Measurements from ENCODE around the gene RAET1E.
"Not testable (repeated sequence)": the region's sequence is repeated elsewhere in the genome, so short reads cannot be mapped to it uniquely, and the experiment has no call there.

Gene RAET1E

DNA sequence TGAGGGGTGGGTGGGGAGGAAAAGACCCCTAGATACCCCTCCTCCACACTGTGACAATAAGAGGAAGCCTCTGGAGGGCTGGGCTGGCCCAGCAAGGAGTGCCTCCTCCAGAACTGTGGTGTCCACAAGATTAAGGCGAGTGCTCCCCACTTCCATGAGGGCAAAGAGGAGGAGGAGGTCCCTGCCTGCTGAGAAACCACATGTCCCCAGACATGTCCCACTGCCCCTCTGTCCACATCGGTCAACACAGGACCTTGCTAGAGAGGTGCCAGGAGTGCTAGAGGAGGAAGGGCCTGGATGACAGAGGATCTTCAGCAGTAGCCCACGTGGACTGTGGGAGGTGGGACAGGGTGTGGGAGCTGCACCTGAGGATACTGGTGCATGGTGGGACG lies 21.9 kb upstream of the RAET1E start:
- H3K27me3 ChIP-seq (replicated peaks; ENCODE audit: control insufficient read depth, insufficient read depth, low read length): peaks cover 1% of the 10 kb centered on the region
- no peak for DNase-seq (ENCODE audit: extremely low read depth, insufficient read length)
- no peaks in the 10 kb centered on the region for H3K36me3 ChIP-seq (ENCODE audit: control insufficient read depth, insufficient read depth, low read length)
- TF ChIP-seq, protein P1, sequence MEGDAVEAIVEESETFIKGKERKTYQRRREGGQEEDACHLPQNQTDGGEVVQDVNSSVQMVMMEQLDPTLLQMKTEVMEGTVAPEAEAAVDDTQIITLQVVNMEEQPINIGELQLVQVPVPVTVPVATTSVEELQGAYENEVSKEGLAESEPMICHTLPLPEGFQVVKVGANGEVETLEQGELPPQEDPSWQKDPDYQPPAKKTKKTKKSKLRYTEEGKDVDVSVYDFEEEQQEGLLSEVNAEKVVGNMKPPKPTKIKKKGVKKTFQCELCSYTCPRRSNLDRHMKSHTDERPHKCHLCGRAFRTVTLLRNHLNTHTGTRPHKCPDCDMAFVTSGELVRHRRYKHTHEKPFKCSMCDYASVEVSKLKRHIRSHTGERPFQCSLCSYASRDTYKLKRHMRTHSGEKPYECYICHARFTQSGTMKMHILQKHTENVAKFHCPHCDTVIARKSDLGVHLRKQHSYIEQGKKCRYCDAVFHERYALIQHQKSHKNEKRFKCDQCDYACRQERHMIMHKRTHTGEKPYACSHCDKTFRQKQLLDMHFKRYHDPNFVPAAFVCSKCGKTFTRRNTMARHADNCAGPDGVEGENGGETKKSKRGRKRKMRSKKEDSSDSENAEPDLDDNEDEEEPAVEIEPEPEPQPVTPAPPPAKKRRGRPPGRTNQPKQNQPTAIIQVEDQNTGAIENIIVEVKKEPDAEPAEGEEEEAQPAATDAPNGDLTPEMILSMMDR (IDR thresholded peaks at IDR 0.05; ENCODE audit: insufficient read depth, low read length, poor library complexity, severe bottlenecking): no peak
- H3K4me3 ChIP-seq (replicated peaks; ENCODE audit: low read depth, low read length): no peak overlapping the region

DNA sequence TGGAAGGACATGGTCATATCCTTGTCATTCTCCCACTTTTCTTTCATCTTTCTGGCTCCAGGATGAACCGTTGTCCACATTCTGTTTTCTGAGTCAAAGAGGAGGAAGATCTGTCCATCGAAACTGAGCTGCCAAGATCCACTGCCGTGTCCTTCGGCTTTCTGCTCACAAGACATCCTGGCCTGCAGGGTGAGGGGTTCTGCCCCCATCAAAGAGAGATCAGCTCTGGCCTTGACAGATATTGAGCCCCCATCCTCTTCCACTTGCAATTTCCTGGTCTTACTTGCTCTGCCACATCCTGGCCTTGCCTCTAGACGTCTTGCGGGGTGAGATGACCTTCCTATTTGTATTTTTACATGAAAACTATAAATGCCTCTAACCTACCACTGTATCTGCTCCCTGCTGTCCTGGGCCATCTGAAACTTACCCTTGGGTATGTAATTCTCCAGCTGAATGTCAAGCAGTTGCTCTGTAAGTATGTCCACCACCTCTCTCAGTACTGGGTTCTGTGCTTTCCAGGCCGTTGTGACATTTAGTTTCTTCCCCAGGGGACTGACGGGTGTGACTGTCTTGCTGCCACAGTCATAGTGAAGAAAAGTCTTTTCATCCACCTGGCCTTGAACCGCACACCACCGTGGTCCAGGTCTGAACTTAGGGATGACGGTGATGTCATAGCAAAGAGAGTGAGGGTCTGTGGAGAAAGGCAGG lies 21.4 kb upstream of the RAET1E start:
- not testable (repeated sequence) for H3K4me3 ChIP-seq (replicated peaks; ENCODE audit: low read depth, low read length); DNase-seq (ENCODE audit: extremely low read depth, insufficient read length); H3K36me3 ChIP-seq (ENCODE audit: control insufficient read depth, insufficient read depth, low read length); H3K27me3 ChIP-seq (replicated peaks; ENCODE audit: control insufficient read depth, insufficient read depth, low read length)

DNA sequence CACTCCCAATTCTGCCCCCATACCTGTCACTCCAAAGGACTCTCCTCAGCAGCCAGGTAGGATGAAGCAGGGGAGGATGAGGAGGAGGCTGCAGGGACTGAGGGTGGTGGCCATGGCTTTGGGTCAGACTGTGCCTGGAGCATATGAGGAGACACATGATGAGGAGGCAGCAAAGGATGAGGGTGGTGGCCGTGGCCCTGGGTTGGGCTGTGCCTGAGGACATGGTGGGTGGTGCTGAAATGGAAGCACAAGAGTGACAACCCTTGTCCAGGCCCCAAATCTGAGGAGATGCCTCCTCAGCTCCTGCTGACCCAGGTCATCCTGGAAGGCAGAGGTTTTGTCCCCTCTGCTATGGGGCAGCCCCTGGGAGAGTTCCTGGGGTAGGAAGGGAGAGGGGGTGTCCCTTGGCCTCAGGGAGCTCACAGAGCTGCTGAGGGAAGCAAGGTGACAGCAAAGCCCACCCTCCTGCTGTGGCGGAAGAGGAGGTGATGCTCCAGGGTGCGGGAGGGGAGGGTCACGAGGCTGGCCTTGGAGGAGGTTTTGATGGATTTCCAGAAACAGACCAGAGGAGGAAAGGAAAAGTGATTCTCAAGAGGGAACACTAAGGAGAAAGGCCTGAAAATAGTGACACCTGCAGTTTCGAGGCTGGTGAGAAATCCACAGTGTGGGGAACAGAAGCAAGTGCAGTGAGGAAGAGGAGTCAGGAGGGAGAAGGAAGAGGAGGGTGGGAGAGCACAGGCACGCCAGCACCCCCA lies 20.4 kb upstream of the RAET1E start:
- H3K27me3 ChIP-seq (replicated peaks; ENCODE audit: control insufficient read depth, insufficient read depth, low read length): peaks cover 1% of the 10 kb centered on the region
- no peaks in the 10 kb centered on the region for H3K36me3 ChIP-seq (ENCODE audit: control insufficient read depth, insufficient read depth, low read length)
- no peak for DNase-seq (ENCODE audit: extremely low read depth, insufficient read length)
- H3K4me3 ChIP-seq (replicated peaks; ENCODE audit: low read depth, low read length): no peak overlapping the region
- TF ChIP-seq, protein P1 (IDR thresholded peaks at IDR 0.05; ENCODE audit: insufficient read depth, low read length, poor library complexity, severe bottlenecking): no peak

DNA sequence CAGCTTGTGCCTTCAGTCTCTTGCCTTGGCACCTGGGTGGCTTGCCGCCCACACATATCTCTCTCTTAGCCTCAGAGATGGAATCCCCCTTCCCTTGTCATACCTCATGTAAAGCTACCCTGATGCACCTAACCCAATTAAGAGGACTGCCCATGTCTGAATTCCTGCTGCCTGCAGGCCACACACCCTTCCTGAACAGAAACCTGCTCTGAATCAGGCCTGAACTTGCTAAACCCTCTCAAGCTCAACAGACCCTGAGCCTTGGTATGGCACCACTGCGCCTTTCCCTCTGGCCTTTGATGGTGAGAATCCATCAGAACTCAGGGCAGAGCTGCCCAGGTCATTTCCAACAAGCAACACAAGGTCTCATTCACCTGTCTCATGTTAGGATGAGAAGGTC lies 19.8 kb upstream of the RAET1E start:
- TF ChIP-seq, protein P1 (IDR thresholded peaks at IDR 0.05; ENCODE audit: insufficient read depth, low read length, poor library complexity, severe bottlenecking): no peak
- H3K4me3 ChIP-seq (replicated peaks; ENCODE audit: low read depth, low read length): no peak overlapping the region
- no peak for DNase-seq (ENCODE audit: extremely low read depth, insufficient read length)
- no peaks in the 10 kb centered on the region for H3K36me3 ChIP-seq (ENCODE audit: control insufficient read depth, insufficient read depth, low read length)
- peaks cover 1% of the 10 kb centered on the region for H3K27me3 ChIP-seq (replicated peaks; ENCODE audit: control insufficient read depth, insufficient read depth, low read length)

DNA sequence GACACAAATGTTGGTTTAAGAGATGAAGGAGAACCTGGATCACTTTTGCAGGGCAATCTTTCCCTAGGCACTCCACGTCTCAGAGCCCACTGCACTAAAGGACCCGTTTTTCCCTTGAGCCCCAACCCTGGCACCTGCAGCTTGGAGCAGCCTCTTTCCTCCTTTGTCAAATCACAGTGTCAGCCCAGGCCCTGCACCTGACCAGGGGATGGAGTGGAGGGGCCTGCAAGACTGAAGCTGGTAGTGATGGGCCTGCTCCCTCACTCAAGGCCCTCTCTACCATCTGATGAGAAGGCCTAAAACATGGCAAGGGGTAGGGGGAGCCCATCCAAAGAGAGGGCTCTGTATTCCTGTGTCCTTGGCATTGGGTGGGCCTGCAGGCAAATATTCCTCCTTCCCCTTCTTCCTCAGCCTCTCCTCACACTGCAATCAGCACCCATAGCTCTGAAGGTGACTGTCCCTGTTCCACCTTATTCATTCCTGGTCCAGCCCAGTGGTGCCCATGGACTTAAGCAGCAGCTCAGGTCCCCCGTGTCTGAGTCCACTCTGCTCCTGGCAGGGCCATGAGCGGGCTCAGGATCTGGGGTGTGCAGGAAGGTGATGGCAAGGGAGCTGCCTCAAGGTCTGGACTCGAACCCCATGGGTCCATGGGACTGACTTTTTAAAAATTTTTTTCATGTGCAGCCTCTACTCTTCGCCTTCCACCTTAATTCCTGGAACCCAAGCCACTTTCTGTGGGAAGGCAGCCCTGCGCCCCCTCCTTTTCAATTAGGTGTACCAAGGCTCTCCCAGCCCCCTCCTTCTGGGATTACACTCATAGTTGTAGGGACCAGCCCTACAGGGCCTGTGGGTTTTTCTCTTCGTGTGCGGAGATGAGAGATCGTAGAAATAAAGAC lies 18.3 kb upstream of the RAET1E start:
- H3K4me3 ChIP-seq (replicated peaks; ENCODE audit: low read depth, low read length): no peak overlapping the region
- DNase-seq (ENCODE audit: extremely low read depth, insufficient read length): no peak
- H3K36me3 ChIP-seq (ENCODE audit: control insufficient read depth, insufficient read depth, low read length): no peaks in the 10 kb centered on the region
- no peaks in the 10 kb centered on the region; the same call in 1 of the 2 replicates for H3K27me3 ChIP-seq (replicated peaks; ENCODE audit: control insufficient read depth, insufficient read depth, low read length)
- TF ChIP-seq, protein P1 (IDR thresholded peaks at IDR 0.05; ENCODE audit: insufficient read depth, low read length, poor library complexity, severe bottlenecking): no peak
